K562 (cell line): ENCODE measurements around the gene GPR25. TPM values are rescaled to one million over a fixed set of nuclear protein-coding genes. Genes with fewer than 3 reads are reported as not detected.
A peak's percentile ranks its signal among the peaks of the same experiment; 100 is the strongest.

Experiments
- MAFF ChIP-seq: IDR thresholded peaks from 2 replicates; pipeline ENCODE4 v1.6.1; 2012; ENCODE audit warnings: low read length, improper control_type of control experiment
- MAFG ChIP-seq: fragments of 450-650 bp; conservative IDR thresholded peaks from 2 replicates; pipeline ENCODE4 v1.6.1; 2016; ENCODE audit warnings: missing genetic modification characterization, missing compliant biosample characterization
- NR2C1 ChIP-seq, 2 experiments: fragments of 450-650 bp; IDR thresholded peaks; 2 replicates each; pipeline ENCODE4 v1.6.1; 2017; ENCODE audit warnings: mild to moderate bottlenecking in 2 of 2, antibody characterized with exemption in 1 of 2, inconsistent platforms in 1 of 2, missing compliant biosample characterization in 1 of 2, missing genetic modification characterization in 1 of 2
- SMC3 ChIP-seq: conservative IDR thresholded peaks from 2 replicates; pipeline ENCODE4 v1.6.1; 2011; ENCODE audit warnings: low read depth, low read length, improper control_type of control experiment; ENCODE audit not compliant: insufficient read depth
- TCFL5 ChIP-seq: fragments of 250-450 bp; sonication (Bioruptor Pico); conservative IDR thresholded peaks from 2 replicates; pipeline ENCODE4 v1.6.1; 2021; ENCODE audit warnings: mild to moderate bottlenecking, moderate library complexity, matching md5 sums
- ZBTB17 ChIP-seq: fragments of 450-650 bp; formaldehyde crosslinking; IDR thresholded peaks from 2 replicates; pipeline ENCODE4 v1.4.0; 2020; ENCODE audit warnings: mild to moderate bottlenecking
- polyA plus RNA-seq, 8 experiments: library from polyadenylated mRNA; depleted of rRNA in 4 of 8; stranded (reverse) in 5 of 8; unstranded in 3 of 8; fragments of >200 nt; fragmentation: Nextera tagmentation in 2 of 8; fragmentation: Illumina TruSeq in 1 of 8; extraction: Ambion mirVana in 2 of 8; extraction: Trizol in 1 of 8; gene quantifications; 2 replicates each; pipeline versions ENCODE4 v1.2.1 to v1.2.3, GENCODE V29; 2011 to 2014; ENCODE audit warnings: inconsistent platforms in 1 of 8, missing spikeins in 1 of 8
- total RNA-seq, 7 experiments: library from RNA; depleted of rRNA in 6 of 7; stranded (reverse); fragments of >200 nt in 6 of 7; fragmentation: Illumina TruSeq in 2 of 7; extraction: Trizol in 2 of 7; gene quantifications; 2 replicates each; pipeline versions ENCODE4 v1.2.1 to v1.2.3, GENCODE V29; 2011 to 2021; ENCODE audit warnings: low replicate concordance in 1 of 7
- TF ChIP-seq, protein P1 (sequence below): fragments of 250-450 bp; sonication (Bioruptor Pico); IDR thresholded peaks from 2 replicates; pipeline ENCODE4 v1.5.0; 2020; ENCODE audit warnings: mild to moderate bottlenecking, borderline replicate concordance
- TF ChIP-seq, protein P2 (sequence below), 2 experiments: IDR thresholded peaks in 1 of 2; conservative IDR thresholded peaks in 1 of 2; 2 replicates each; pipeline ENCODE4 v1.6.1; 2016; ENCODE audit warnings: low read depth in 2 of 2, mild to moderate bottlenecking in 1 of 2, missing compliant biosample characterization in 1 of 2, missing genetic modification characterization in 1 of 2, moderate library complexity in 1 of 2
- TF ChIP-seq, protein P3 (sequence below), 3 experiments: IDR thresholded peaks in 2 of 3; conservative IDR thresholded peaks in 1 of 3; 2 replicates each; pipeline ENCODE4 v1.5.1; 2011 to 2012; ENCODE audit warnings: low read length in 3 of 3, mild to moderate bottlenecking in 3 of 3, control low read depth in 2 of 3, improper control_type of control experiment in 1 of 3, inconsistent platforms in 1 of 3, low read depth in 1 of 3, mixed read lengths in 1 of 3, moderate library complexity in 1 of 3; ENCODE audit not compliant: insufficient read depth in 2 of 3
- TF ChIP-seq, protein P4 (sequence below): fragments of 250-450 bp; sonication (Bioruptor Pico); IDR thresholded peaks from 2 replicates; pipeline ENCODE4 v1.4.0; 2020

Gene GPR25
- total and polyA plus RNA-seq, 9 of the 15 experiments (the other 6 are each of a cell fraction or from before 2014, with no cell fraction given) = not detected

DNA sequence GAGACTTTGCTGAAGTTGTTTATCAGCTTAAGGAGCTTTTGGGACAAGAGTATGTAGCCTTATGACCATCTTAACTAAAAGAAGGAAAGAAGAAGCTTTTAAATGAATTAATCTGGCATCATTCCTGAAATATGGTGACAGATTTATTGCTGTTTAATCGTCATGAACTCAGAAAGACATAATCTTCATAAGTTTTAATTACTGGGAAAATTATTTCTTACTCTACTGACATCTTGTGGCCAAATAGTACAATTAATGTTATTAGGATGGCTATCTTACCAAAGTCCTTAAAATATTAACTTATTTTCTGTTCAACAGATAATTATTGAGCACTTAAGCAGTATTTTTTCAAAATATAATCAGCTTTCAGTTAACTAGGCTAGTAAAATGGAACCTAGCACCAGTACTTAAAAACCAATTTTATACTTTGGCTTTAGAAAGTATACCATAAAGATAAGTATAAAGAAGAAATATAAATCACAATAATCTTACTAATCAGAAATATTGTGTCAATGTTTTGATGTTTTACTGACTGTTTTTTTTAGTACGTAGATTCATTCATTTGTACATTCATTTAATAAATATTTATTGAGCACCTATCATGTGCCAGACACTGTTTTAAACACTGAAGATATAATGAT, 34.7 kb upstream of the GPR25 start (continued):
- TF ChIP-seq MAFF = no peak
- no peak for TF ChIP-seq TCFL5 (CRISPR knock-in tag)
- TF ChIP-seq, protein P1, sequence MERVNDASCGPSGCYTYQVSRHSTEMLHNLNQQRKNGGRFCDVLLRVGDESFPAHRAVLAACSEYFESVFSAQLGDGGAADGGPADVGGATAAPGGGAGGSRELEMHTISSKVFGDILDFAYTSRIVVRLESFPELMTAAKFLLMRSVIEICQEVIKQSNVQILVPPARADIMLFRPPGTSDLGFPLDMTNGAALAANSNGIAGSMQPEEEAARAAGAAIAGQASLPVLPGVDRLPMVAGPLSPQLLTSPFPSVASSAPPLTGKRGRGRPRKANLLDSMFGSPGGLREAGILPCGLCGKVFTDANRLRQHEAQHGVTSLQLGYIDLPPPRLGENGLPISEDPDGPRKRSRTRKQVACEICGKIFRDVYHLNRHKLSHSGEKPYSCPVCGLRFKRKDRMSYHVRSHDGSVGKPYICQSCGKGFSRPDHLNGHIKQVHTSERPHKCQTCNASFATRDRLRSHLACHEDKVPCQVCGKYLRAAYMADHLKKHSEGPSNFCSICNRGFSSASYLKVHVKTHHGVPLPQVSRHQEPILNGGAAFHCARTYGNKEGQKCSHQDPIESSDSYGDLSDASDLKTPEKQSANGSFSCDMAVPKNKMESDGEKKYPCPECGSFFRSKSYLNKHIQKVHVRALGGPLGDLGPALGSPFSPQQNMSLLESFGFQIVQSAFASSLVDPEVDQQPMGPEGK (CRISPR knock-in tag) = no peak
- TF ChIP-seq ZBTB17 (CRISPR knock-in tag) = no peak
- TF ChIP-seq MAFG (tag) = no peak
- TF ChIP-seq SMC3 = 0 out of 2 replicates have a peak, but pooled peaks have one; percentile 9
- TF ChIP-seq NR2C1 (IDR thresholded peaks at IDR 0.05) = no peak
- no peak for TF ChIP-seq NR2C1 (tag; IDR thresholded peaks at IDR 0.05)
- TF ChIP-seq, protein P2, sequence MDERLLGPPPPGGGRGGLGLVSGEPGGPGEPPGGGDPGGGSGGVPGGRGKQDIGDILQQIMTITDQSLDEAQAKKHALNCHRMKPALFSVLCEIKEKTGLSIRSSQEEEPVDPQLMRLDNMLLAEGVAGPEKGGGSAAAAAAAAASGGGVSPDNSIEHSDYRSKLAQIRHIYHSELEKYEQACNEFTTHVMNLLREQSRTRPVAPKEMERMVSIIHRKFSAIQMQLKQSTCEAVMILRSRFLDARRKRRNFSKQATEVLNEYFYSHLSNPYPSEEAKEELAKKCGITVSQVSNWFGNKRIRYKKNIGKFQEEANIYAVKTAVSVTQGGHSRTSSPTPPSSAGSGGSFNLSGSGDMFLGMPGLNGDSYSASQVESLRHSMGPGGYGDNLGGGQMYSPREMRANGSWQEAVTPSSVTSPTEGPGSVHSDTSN (CRISPR knock-in tag; IDR thresholded peaks at IDR 0.05; ENCODE audit: low read depth) = no peak
- TF ChIP-seq, protein P2 (tag; conservative IDR thresholded peaks at IDR 0.05; ENCODE audit: low read depth) = peak; percentile 56
- TF ChIP-seq, protein P3, sequence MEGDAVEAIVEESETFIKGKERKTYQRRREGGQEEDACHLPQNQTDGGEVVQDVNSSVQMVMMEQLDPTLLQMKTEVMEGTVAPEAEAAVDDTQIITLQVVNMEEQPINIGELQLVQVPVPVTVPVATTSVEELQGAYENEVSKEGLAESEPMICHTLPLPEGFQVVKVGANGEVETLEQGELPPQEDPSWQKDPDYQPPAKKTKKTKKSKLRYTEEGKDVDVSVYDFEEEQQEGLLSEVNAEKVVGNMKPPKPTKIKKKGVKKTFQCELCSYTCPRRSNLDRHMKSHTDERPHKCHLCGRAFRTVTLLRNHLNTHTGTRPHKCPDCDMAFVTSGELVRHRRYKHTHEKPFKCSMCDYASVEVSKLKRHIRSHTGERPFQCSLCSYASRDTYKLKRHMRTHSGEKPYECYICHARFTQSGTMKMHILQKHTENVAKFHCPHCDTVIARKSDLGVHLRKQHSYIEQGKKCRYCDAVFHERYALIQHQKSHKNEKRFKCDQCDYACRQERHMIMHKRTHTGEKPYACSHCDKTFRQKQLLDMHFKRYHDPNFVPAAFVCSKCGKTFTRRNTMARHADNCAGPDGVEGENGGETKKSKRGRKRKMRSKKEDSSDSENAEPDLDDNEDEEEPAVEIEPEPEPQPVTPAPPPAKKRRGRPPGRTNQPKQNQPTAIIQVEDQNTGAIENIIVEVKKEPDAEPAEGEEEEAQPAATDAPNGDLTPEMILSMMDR (IDR thresholded peaks at IDR 0.05 in 2 of 3, conservative IDR thresholded peaks at IDR 0.05 in 1 of 3; ENCODE audit: insufficient read depth in 2 of 3, low read depth in 1 of 3, low read length in 3 of 3) = peak in 2 of 3 experiments; percentile 8 to 50; a peak in 2 of 6 replicates
- TF ChIP-seq, protein P4, sequence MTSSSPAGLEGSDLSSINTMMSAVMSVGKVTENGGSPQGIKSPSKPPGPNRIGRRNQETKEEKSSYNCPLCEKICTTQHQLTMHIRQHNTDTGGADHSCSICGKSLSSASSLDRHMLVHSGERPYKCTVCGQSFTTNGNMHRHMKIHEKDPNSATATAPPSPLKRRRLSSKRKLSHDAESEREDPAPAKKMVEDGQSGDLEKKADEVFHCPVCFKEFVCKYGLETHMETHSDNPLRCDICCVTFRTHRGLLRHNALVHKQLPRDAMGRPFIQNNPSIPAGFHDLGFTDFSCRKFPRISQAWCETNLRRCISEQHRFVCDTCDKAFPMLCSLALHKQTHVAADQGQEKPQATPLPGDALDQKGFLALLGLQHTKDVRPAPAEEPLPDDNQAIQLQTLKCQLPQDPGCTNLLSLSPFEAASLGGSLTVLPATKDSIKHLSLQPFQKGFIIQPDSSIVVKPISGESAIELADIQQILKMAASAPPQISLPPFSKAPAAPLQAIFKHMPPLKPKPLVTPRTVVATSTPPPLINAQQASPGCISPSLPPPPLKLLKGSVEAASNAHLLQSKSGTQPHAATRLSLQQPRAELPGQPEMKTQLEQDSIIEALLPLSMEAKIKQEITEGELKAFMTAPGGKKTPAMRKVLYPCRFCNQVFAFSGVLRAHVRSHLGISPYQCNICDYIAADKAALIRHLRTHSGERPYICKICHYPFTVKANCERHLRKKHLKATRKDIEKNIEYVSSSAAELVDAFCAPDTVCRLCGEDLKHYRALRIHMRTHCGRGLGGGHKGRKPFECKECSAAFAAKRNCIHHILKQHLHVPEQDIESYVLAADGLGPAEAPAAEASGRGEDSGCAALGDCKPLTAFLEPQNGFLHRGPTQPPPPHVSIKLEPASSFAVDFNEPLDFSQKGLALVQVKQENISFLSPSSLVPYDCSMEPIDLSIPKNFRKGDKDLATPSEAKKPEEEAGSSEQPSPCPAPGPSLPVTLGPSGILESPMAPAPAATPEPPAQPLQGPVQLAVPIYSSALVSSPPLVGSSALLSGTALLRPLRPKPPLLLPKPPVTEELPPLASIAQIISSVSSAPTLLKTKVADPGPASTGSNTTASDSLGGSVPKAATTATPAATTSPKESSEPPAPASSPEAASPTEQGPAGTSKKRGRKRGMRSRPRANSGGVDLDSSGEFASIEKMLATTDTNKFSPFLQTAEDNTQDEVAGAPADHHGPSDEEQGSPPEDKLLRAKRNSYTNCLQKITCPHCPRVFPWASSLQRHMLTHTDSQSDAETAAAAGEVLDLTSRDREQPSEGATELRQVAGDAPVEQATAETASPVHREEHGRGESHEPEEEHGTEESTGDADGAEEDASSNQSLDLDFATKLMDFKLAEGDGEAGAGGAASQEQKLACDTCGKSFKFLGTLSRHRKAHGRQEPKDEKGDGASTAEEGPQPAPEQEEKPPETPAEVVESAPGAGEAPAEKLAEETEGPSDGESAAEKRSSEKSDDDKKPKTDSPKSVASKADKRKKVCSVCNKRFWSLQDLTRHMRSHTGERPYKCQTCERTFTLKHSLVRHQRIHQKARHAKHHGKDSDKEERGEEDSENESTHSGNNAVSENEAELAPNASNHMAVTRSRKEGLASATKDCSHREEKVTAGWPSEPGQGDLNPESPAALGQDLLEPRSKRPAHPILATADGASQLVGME (CRISPR knock-in tag) = no peak
